SIG-M5 treated with dmso at 0.1 percent for 504 hours (cell line): ENCODE data around the gene RAPGEF5.

Experiments used
- DNase-seq: peaks from one replicate; lab custom pipeline; 2025; ENCODE audit not compliant: unreplicated experiment; lab: John Stamatoyannopoulos, UW

RAPGEF5 gene

GRCh38 chr7:22195397-22196172 lies 161.4 kb downstream of the RAPGEF5 start:
- DNase-seq = no peak

- DNase-seq = no peak
Observed at GRCh38 chr7:22194658-22195273, 162.2 kb downstream of the RAPGEF5 start.

- DNase-seq = no peak
Observed at GRCh38 chr7:22193450-22193983, 163.4 kb downstream of the RAPGEF5 start.

- DNase-seq = no peak
Observed at GRCh38 chr7:22192801-22193200, 164.2 kb downstream of the RAPGEF5 start.

GRCh38 chr7:22190736-22191135 lies 166.2 kb downstream of the RAPGEF5 start:
- no peak for DNase-seq

GRCh38 chr7:22189741-22190140 lies 167.2 kb downstream of the RAPGEF5 start:
- DNase-seq = no peak

GRCh38 chr7:22189230-22189629 lies 167.7 kb downstream of the RAPGEF5 start:
- no peak for DNase-seq

- no peak for DNase-seq
Observed at GRCh38 chr7:22187691-22188348, 169.1 kb downstream of the RAPGEF5 start.

- DNase-seq = no peak
Observed at GRCh38 chr7:22185559-22185958, 171.4 kb downstream of the RAPGEF5 start.

GRCh38 chr7:22184549-22185199 lies 172.3 kb downstream of the RAPGEF5 start:
- no peak for DNase-seq

- no peak for DNase-seq
Observed at GRCh38 chr7:22183522-22184280, 173.3 kb downstream of the RAPGEF5 start.

- no peak for DNase-seq
Observed at GRCh38 chr7:22182149-22182548, 174.8 kb downstream of the RAPGEF5 start.

- DNase-seq = no peak
Observed at GRCh38 chr7:22181663-22182062, 175.3 kb downstream of the RAPGEF5 start.

GRCh38 chr7:22179442-22179879 lies 177.5 kb downstream of the RAPGEF5 start:
- DNase-seq = no peak

- DNase-seq = no peak
Observed at GRCh38 chr7:22178735-22179134, 178.2 kb downstream of the RAPGEF5 start.

GRCh38 chr7:22176791-22177412 lies 180.1 kb downstream of the RAPGEF5 start:
- DNase-seq = no peak

GRCh38 chr7:22174574-22174953 lies 182.4 kb downstream of the RAPGEF5 start:
- no peak for DNase-seq

GRCh38 chr7:22173685-22174573 lies 183.0 kb downstream of the RAPGEF5 start:
- no peak for DNase-seq

GRCh38 chr7:22168129-22168634 lies 188.8 kb downstream of the RAPGEF5 start:
- no peak for DNase-seq
